Fibroblast of villous mesenchyme (primary cell): ENCODE results near the gene PTH2R. TPM values are rescaled to one million over a fixed set of nuclear protein-coding genes. Genes with fewer than 3 reads are reported as not detected.

Experiments
- DNase-seq: peaks from one replicate; pipeline ENCODE4 v3.0.0-alpha.2; 2010; ENCODE audit warnings: low read depth
- H3K4me3 ChIP-seq: 2 replicates; pipeline ENCODE4 v1.5.1; 2011; ENCODE audit warnings: low read depth, mild to moderate bottlenecking, low read length
- CTCF ChIP-seq: IDR thresholded peaks from 2 replicates; pipeline ENCODE4 v1.5.1; 2012; ENCODE audit warnings: low read depth, mild to moderate bottlenecking, low read length; ENCODE audit not compliant: insufficient read depth
- total RNA-seq: library from RNA; depleted of rRNA; stranded (reverse); fragments of >200 nt; gene quantifications from 2 replicates; pipeline ENCODE4 v1.2.3, GENCODE V29; 2012

PTH2R gene
- total RNA-seq, 1 donor, result 0.43 TPM

- H3K4me3 ChIP-seq, result no peak overlapping the region
- no peak for TF ChIP-seq CTCF
- no peak for DNase-seq
Observed at GRCh38 chr2:208485390-208485789, 78.8 kb downstream of the PTH2R start.

GRCh38 chr2:208488686-208489564, 82.3 kb downstream of the PTH2R start:
- DNase-seq, result no peak
- no peak overlapping the region for H3K4me3 ChIP-seq
- no peak for TF ChIP-seq CTCF

- no peak for DNase-seq
- H3K4me3 ChIP-seq, result no peak overlapping the region
- TF ChIP-seq CTCF, result no peak
Observed at GRCh38 chr2:208489687-208490086, 83.1 kb downstream of the PTH2R start.

- no peak for DNase-seq
Observed at GRCh38 chr2:208490492-208490891, 83.9 kb downstream of the PTH2R start.

GRCh38 chr2:208491641-208492040, 85.0 kb downstream of the PTH2R start:
- H3K4me3 ChIP-seq, result no peak overlapping the region
- no peak for DNase-seq
- TF ChIP-seq CTCF, result no peak

More at GRCh38 chr2:208490492-208490891, 83.9 kb downstream of the PTH2R start:
- H3K4me3 ChIP-seq, result no peak overlapping the region
- no peak for TF ChIP-seq CTCF

- TF ChIP-seq CTCF, result no peak
- H3K4me3 ChIP-seq, result no peak overlapping the region
- DNase-seq, result no peak
Observed at GRCh38 chr2:208492069-208492468, 85.5 kb downstream of the PTH2R start.
